Peyer's patch (tissue), 4 donors: Measurements from ENCODE around the gene ANKFY1.

Experiments
- CTCF ChIP-seq, 6 experiments: fragments of 450-650 bp in 4 of 6; fragments of 200-600 bp in 2 of 6; sonication (generic) in 1 of 6; IDR thresholded peaks; one replicate each; pipeline ENCODE4 v1.5.1; 2017 to 2019; ENCODE audit warnings: antibody characterized with exemption in 6 of 6, mild to moderate bottlenecking in 3 of 6, moderate library complexity in 1 of 6
- POLR2A ChIP-seq, 2 donors: fragments of 450-650 bp; IDR thresholded peaks; one replicate each; pipeline ENCODE4 v1.5.1; 2017; ENCODE audit warnings: antibody characterized with exemption in 2 of 2, mild to moderate bottlenecking in 2 of 2, moderate library complexity in 2 of 2

GRCh38 chr17:4184811-4185210 lies 79.0 kb downstream of the ANKFY1 start:
- no peak for TF ChIP-seq CTCF (IDR thresholded peaks at IDR 0.05)
- no peak for TF ChIP-seq POLR2A (IDR thresholded peaks at IDR 0.05)
